ENCODE data around the gene GNAL. TPM values are rescaled to one million over a fixed set of nuclear protein-coding genes. Genes with fewer than 3 reads are reported as not detected.

GNAL gene
- total RNA-seq, 1 experiment from 2014 or later, result 0.44 TPM

GRCh38 chr18:11899063-11899462, 210.0 kb downstream of the GNAL start:
- in situ Hi-C loops (cut with HindIII; ENCODE audit: low pct_unique_long_range_greater_than_20kb, low sequenced_read_pairs), result no loop called here
- Histone ChIP-seq H3K27me3 (ENCODE audit: control insufficient read depth, insufficient read depth, low read length) (no peaks in the 10 kb centered on the region), H3K4me1 (ENCODE audit: control insufficient read depth, insufficient read depth, low read length) (no peaks in the 10 kb centered on the region), H3K27ac (ENCODE audit: low read length) (no peak overlapping the region), H3K4me3 (ENCODE audit: low read depth in 2 of 2, low read length in 2 of 2) (no peak overlapping the region), H3K9me3 (ENCODE audit: control insufficient read depth, insufficient read depth, low read depth, low read length) (no peaks in the 10 kb centered on the region), H3K36me3 (ENCODE audit: control insufficient read depth, insufficient read depth, low read length) (no peaks in the 10 kb centered on the region)
- POLR2A ChIA-PET, result no interaction called here
- CTCF ChIA-PET, result no interaction called here
- intact Hi-C loops (cut with micrococcal nuclease; ENCODE audit: unreplicated experiment), result no loop called here
- DNase-seq (ENCODE audit: low read depth, low spot score) (no peak), ATAC-seq (no peak)
- BruUV-seq (replicated peaks), result no TSS peak
- TF ChIP-seq, protein P1, sequence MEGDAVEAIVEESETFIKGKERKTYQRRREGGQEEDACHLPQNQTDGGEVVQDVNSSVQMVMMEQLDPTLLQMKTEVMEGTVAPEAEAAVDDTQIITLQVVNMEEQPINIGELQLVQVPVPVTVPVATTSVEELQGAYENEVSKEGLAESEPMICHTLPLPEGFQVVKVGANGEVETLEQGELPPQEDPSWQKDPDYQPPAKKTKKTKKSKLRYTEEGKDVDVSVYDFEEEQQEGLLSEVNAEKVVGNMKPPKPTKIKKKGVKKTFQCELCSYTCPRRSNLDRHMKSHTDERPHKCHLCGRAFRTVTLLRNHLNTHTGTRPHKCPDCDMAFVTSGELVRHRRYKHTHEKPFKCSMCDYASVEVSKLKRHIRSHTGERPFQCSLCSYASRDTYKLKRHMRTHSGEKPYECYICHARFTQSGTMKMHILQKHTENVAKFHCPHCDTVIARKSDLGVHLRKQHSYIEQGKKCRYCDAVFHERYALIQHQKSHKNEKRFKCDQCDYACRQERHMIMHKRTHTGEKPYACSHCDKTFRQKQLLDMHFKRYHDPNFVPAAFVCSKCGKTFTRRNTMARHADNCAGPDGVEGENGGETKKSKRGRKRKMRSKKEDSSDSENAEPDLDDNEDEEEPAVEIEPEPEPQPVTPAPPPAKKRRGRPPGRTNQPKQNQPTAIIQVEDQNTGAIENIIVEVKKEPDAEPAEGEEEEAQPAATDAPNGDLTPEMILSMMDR (IDR thresholded peaks at IDR 0.05), result no peak
- no peak for TF ChIP-seq POLR2AphosphoS5 (IDR thresholded peaks at IDR 0.05; ENCODE audit: low read depth, low read length)
- TF ChIP-seq, protein P2, sequence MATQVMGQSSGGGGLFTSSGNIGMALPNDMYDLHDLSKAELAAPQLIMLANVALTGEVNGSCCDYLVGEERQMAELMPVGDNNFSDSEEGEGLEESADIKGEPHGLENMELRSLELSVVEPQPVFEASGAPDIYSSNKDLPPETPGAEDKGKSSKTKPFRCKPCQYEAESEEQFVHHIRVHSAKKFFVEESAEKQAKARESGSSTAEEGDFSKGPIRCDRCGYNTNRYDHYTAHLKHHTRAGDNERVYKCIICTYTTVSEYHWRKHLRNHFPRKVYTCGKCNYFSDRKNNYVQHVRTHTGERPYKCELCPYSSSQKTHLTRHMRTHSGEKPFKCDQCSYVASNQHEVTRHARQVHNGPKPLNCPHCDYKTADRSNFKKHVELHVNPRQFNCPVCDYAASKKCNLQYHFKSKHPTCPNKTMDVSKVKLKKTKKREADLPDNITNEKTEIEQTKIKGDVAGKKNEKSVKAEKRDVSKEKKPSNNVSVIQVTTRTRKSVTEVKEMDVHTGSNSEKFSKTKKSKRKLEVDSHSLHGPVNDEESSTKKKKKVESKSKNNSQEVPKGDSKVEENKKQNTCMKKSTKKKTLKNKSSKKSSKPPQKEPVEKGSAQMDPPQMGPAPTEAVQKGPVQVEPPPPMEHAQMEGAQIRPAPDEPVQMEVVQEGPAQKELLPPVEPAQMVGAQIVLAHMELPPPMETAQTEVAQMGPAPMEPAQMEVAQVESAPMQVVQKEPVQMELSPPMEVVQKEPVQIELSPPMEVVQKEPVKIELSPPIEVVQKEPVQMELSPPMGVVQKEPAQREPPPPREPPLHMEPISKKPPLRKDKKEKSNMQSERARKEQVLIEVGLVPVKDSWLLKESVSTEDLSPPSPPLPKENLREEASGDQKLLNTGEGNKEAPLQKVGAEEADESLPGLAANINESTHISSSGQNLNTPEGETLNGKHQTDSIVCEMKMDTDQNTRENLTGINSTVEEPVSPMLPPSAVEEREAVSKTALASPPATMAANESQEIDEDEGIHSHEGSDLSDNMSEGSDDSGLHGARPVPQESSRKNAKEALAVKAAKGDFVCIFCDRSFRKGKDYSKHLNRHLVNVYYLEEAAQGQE (IDR thresholded peaks at IDR 0.05; ENCODE audit: insufficient read depth in 1 of 2, low read depth in 2 of 2, low read length in 1 of 2), result no peak
- TF ChIP-seq SIN3A (IDR thresholded peaks at IDR 0.05; ENCODE audit: borderline replicate concordance, insufficient read depth, low read depth, low read length), result no peak
- no peak for TF ChIP-seq TCF7L2 (IDR thresholded peaks at IDR 0.05; ENCODE audit: low read depth, low read length)

GRCh38 chr18:11901826-11902438, 212.9 kb downstream of the GNAL start:
- no TSS peak for BruUV-seq (replicated peaks)
- in situ Hi-C loops (cut with HindIII; ENCODE audit: low pct_unique_long_range_greater_than_20kb, low sequenced_read_pairs), result loop anchor here (25.0 kb wide), 1 partner anchor 110 kb away; no protein-coding TSS in a partner anchor
- CTCF ChIA-PET, result no interaction called here

More at GRCh38 chr18:11901826-11902438, 212.9 kb downstream of the GNAL start:
- H3K4me3 ChIP-seq (ENCODE audit: low read depth in 2 of 2, low read length in 2 of 2), result no peak overlapping the region
- TF ChIP-seq, protein P2 (IDR thresholded peaks at IDR 0.05; ENCODE audit: insufficient read depth in 1 of 2, low read depth in 2 of 2, low read length in 1 of 2), result no peak
- TF ChIP-seq POLR2AphosphoS5 (IDR thresholded peaks at IDR 0.05; ENCODE audit: low read depth, low read length), result no peak
- TF ChIP-seq SIN3A (IDR thresholded peaks at IDR 0.05; ENCODE audit: borderline replicate concordance, insufficient read depth, low read depth, low read length), result no peak
- TF ChIP-seq, protein P1 (IDR thresholded peaks at IDR 0.05), result no peak
- no peak for TF ChIP-seq TCF7L2 (IDR thresholded peaks at IDR 0.05; ENCODE audit: low read depth, low read length)
- peaks cover 2% of the 10 kb centered on the region; the same call in 1 of the 2 replicates for H3K36me3 ChIP-seq (ENCODE audit: control insufficient read depth, insufficient read depth, low read length)
- DNase-seq (ENCODE audit: low read depth, low spot score) (no peak), ATAC-seq (no peak)
- H3K9me3 ChIP-seq (ENCODE audit: control insufficient read depth, insufficient read depth, low read depth, low read length), result no peaks in the 10 kb centered on the region
- POLR2A ChIA-PET, result no interaction called here
- H3K27me3 ChIP-seq (ENCODE audit: control insufficient read depth, insufficient read depth, low read length), result no peaks in the 10 kb centered on the region
- H3K27ac ChIP-seq (ENCODE audit: low read length), result no peak overlapping the region
- intact Hi-C loops (cut with micrococcal nuclease; ENCODE audit: unreplicated experiment), result no loop called here
- 0 out of 2 replicates have a peak, but pooled peaks cover under 1% of the 10 kb centered on the region for H3K4me1 ChIP-seq (ENCODE audit: control insufficient read depth, insufficient read depth, low read length)

Data from Panc1 (cell line).